NCI-H146 (cell line): Measurements from ENCODE around the gene VEZT.
"Not testable (repeated sequence)": the region's sequence is repeated elsewhere in the genome, so short reads cannot be mapped to it uniquely, and the experiment has no call there.

ENCODE experiments used
- DNase-seq: peaks from one replicate; lab custom pipeline; 2025; lab: John Stamatoyannopoulos, UW

VEZT gene

GRCh38 chr12:95224202-95225170 lies 6.9 kb downstream of the VEZT start:
- DNase-seq: no peak

DNA sequence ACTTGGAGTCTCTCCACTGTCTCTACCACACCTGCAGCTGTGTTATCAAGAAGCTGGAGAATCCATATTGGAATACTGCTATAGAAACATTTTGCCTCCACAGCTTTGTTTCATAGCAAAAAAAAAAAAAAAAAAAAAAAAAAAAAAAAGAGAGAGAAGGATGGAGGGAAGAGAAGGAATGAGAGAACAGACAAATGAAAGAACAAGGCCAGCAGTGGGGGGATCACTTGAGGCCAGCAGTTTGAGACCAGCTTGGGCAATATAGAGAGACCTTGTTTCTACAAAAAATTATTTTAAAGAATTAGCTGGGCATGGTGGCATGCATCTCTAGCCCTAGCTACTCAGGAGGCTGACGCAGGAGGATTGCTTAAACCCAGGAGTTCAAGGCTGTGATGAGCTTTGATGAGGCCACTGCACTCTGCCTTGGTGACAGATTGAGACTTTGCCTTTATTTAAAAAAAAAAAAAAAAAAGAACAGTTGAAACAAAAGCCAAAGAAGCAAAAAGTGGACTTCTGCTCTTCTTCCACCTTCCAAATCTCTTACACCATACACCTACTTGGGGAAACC lies 8.1 kb downstream of the VEZT start:
- no peak for DNase-seq

GRCh38 chr12:95227818-95228356 lies 10.3 kb downstream of the VEZT start:
- no peak for DNase-seq

DNA sequence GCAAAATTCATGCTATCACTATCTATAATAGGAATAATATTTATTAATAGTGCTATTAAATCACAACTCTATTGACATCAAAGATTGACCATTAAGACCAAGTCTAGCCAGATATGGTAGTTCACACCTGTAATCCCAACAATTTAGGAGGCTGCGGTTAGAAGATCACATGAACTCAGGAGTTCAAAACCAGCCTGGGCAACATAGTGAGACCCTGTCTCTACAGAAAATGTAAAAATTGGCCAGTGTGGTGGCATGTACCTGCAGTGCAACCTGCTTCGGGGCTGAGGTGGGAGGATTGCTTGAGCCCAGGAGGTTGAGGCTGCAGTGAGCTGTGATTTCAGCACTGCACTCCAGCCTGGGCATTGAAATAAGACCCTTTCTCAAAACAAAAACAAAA lies 11.0 kb downstream of the VEZT start:
- DNase-seq: no peak

GRCh38 chr12:95229636-95230035 lies 12.0 kb downstream of the VEZT start:
- DNase-seq: no peak

GRCh38 chr12:95230313-95230712 lies 12.7 kb downstream of the VEZT start:
- no peak for DNase-seq

- no peak for DNase-seq
These were observed 13.6 kb downstream of the VEZT start for GRCh38 chr12:95231190-95231589.

GRCh38 chr12:95234187-95234586 lies 16.6 kb downstream of the VEZT start:
- not testable (repeated sequence) for DNase-seq

GRCh38 chr12:95235621-95236020 lies 18.0 kb downstream of the VEZT start:
- not testable (repeated sequence) for DNase-seq

- no peak for DNase-seq
These were observed 19.7 kb downstream of the VEZT start for GRCh38 chr12:95237315-95237714.

DNA sequence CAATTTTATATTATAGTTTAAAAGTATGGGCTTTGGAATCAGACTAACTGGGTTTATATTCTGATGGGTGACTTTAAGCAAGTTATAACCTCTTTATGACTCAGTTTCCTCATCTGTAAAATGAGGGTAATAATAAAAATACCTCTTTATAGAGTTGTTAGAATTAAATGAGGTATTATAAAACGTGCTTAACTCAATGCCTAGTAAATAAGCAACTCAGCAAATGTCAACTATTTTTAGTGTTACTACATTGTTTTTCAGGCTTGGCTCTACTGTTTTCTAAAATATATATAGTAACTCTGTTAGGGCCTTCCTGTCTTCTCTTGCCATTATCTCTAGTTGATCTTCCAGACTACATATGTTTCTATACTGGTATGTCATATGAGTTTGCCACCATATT lies 20.5 kb downstream of the VEZT start:
- DNase-seq: no peak

GRCh38 chr12:95239216-95239615 lies 21.6 kb downstream of the VEZT start:
- DNase-seq: no peak

GRCh38 chr12:95239835-95240234 lies 22.2 kb downstream of the VEZT start:
- DNase-seq: not testable (repeated sequence)

DNA sequence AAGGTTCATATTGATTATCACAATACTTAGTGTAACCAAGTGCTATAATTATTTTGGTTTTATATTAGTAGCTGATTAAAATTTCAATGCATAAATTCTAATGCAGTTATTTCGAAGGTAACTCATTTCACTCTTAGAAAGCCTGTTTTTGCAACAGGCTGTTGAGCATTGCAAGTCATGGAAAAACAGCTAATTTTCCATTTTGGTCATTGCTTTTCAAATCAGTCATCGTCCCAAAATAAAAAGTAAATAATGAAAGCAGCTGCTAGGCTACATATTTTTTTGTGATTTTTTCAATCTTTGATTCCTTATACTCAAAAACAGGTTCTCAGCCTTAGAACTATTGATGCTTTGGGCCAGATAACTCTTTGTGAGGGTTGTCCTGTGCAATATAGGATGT lies 22.9 kb downstream of the VEZT start:
- no peak for DNase-seq

- DNase-seq: not testable (repeated sequence)
These were observed 23.5 kb downstream of the VEZT start for GRCh38 chr12:95241138-95241537.

- DNase-seq: no peak
These were observed 24.3 kb downstream of the VEZT start for GRCh38 chr12:95241761-95242506.

DNA sequence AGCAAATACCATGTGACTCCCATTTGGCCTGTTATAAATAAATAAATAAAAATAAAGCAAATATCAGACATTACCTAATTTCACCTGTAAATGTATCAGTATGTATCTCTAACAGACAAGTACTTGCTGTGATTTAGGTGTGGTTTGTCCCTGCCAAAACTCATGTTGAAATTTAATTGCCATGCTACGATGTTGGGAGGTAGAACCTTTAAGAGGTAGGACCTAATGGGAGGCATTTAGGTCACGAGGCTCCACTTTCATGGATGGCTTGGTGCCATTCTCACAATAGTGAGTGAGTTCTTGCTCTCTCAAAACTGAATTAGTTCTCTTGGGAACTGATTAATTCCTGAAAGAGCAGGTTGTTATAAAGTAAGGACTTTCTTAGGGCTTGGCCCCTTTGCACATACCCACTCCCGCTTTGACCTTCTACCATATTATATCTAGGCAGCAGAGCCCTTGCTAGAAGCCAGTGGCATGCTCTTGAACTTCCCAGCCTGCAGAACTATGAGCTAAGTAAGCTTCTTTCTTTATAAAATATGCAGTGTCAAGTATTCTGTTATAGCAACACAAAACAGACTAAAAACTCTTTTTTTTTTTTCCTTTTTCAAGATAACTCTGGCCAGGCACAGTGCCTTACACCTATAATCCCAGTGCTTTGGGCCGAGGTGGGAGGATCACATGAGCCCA lies 26.0 kb downstream of the VEZT start:
- no peak for DNase-seq

GRCh38 chr12:95244350-95244749 lies 26.7 kb downstream of the VEZT start:
- no peak for DNase-seq

DNA sequence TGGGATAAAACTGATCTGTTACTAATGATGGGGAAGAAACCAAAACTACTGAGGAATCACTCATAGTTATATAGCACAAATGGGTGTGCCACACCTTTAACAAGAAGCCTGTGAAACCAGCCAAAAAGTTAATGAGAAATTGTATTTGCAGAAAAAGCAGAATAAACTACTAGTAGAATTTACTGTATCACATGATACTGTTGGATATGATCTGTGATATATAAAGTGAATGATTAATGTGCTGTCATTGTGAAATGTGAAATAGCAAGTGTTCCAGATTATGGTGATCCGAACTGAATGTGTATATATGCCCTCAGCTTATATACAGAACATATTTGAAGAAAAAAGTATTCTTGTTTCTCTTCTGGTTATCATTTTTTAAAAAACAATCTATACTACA lies 30.5 kb downstream of the VEZT start:
- no peak for DNase-seq

GRCh38 chr12:95248604-95249360 lies 31.2 kb downstream of the VEZT start:
- DNase-seq: no peak

DNA sequence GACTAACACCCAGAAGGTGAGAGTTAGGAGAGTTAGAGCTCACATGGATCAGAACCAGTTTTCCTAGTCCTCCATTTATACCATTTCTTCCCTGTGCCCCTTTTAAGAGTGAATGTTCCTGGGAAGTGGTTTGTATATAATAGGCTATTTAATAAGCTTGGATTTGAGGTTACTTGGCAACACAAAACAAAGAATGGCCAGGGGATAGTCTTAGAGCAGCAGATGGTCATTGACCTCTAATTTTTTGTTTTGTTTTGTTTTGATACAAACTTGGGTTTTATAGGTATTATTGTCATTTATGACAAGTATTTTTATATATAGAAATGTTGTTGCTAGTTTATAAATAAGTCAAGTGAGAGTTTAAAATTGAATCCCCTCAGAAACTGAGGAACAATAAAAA lies 35.8 kb downstream of the VEZT start:
- DNase-seq: no peak
